Nephron progenitor cell (in vitro differentiated cells): ENCODE data around the gene BOC.

Experiments
- DNase-seq: peaks from one replicate; pipeline ENCODE4 v3.0.0; 2021
- H3K27ac Mint-ChIP-seq: 2 replicates; pipeline ENCODE4 v1.8.0; 2021; ENCODE audit warnings: mild to moderate bottlenecking, moderate library complexity, mixed read lengths
- H3K27me3 Mint-ChIP-seq: 2 replicates; pipeline ENCODE4 v1.8.0; 2021; ENCODE audit warnings: mild to moderate bottlenecking, low read depth, mixed read lengths; ENCODE audit not compliant: poor library complexity
- H3K36me3 Mint-ChIP-seq: 2 replicates; pipeline ENCODE4 v1.8.0; 2021; ENCODE audit warnings: low read depth, mixed read lengths
- H3K4me1 Mint-ChIP-seq: 2 replicates; pipeline ENCODE4 v1.8.0; 2021; ENCODE audit warnings: mixed read lengths
- H3K4me3 Mint-ChIP-seq: 2 replicates; pipeline ENCODE4 v1.8.0; 2021; ENCODE audit warnings: mild to moderate bottlenecking, moderate library complexity, mixed read lengths
- H3K9me3 Mint-ChIP-seq: 2 replicates; pipeline ENCODE4 v1.8.0; 2021; ENCODE audit warnings: mild to moderate bottlenecking, moderate library complexity, mixed read lengths
- TF ChIP-seq, protein P1 (sequence below): fragments of 200-600 bp; sonication (generic); IDR thresholded peaks from 2 replicates; pipeline ENCODE4 v1.5.0; 2021; ENCODE audit warnings: antibody characterized with exemption

Gene BOC

DNA sequence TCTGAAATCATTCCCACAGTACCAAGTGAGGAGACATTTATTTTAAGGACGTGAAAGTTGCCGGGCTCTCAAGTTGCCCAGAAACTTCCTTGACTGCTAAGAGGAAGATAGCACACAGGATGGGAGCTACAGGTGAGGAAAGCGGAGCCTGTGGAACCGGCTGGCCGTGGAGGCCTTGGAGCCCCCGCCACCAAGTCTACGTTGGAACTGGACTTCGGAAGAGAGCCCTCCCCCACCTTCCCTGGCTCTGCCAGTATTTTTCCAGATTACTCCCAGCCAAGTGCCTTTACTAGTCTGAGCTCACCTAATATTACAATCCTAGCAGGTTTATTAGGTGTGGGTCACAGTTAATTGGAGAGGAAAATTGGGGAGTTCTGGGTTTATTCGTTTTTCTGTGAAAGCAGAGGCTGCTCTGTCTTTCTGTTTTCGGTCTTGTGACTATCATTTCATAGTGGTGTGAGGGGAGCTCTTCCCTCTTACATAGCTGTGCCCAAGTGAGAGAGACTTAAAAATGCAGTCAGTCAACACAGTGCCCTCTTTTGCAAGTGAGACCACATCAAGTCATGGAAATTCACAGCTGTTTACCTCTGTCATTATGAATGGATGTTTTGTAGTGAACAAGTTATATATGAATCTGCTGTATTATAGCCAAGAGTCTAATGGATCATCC is 6.8 kb downstream of the BOC start:
- Mint-ChIP-seq H3K27ac (peak overlapping the region; percentile 97), H3K27me3 (no peaks in the 10 kb centered on the region), H3K36me3 (peaks cover 96% of the 10 kb centered on the region), H3K4me3 (peak overlapping the region; percentile 54), H3K9me3 (no peaks in the 10 kb centered on the region), H3K4me1 (peaks cover 100% of the 10 kb centered on the region)
- TF ChIP-seq, protein P1, sequence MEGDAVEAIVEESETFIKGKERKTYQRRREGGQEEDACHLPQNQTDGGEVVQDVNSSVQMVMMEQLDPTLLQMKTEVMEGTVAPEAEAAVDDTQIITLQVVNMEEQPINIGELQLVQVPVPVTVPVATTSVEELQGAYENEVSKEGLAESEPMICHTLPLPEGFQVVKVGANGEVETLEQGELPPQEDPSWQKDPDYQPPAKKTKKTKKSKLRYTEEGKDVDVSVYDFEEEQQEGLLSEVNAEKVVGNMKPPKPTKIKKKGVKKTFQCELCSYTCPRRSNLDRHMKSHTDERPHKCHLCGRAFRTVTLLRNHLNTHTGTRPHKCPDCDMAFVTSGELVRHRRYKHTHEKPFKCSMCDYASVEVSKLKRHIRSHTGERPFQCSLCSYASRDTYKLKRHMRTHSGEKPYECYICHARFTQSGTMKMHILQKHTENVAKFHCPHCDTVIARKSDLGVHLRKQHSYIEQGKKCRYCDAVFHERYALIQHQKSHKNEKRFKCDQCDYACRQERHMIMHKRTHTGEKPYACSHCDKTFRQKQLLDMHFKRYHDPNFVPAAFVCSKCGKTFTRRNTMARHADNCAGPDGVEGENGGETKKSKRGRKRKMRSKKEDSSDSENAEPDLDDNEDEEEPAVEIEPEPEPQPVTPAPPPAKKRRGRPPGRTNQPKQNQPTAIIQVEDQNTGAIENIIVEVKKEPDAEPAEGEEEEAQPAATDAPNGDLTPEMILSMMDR = no peak
- no peak for DNase-seq

GRCh38 chr3:113218681-113219045 is 7.3 kb downstream of the BOC start:
- Mint-ChIP-seq H3K4me1 (peaks cover 100% of the 10 kb centered on the region), H3K27ac (peak overlapping the region; percentile 97), H3K9me3 (no peaks in the 10 kb centered on the region), H3K4me3 (peak overlapping the region; percentile 54), H3K27me3 (no peaks in the 10 kb centered on the region), H3K36me3 (peaks cover 96% of the 10 kb centered on the region)
- TF ChIP-seq, protein P1 = no peak
- DNase-seq = no peak

DNA sequence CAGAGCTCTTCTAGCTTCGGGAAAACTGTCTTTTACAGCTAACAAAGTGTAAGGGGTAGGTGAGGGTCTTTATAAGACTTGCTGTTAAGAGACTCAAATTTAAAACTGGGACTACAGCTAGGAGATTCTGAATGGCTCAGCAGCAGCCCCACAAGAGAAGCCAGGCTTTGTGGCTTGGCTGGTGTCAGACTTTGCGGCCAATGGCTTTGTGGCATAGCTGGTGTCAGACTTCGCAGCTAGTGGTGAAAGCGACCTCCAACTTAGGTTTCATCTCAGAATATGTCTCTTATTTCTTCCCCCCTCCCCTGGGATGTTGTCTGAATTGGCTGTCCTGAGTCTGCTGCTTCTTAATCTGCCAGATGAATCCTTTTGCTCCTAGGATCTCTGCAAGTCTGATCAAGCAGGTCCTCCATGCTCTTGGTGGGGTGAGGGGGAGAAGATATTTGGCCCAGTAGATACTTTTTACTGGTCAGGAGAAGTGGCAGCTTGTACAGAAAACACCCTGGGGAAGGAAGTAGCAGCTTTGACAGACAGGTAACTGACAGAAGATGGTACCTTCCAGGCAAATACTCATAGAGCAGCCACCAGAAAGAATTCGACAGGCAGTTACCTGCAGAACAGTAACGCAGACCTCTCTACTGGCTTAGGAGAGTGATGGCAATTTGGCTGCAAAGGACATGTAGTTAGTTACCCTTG is 8.4 kb downstream of the BOC start:
- H3K9me3 Mint-ChIP-seq = no peaks in the 10 kb centered on the region

DNA sequence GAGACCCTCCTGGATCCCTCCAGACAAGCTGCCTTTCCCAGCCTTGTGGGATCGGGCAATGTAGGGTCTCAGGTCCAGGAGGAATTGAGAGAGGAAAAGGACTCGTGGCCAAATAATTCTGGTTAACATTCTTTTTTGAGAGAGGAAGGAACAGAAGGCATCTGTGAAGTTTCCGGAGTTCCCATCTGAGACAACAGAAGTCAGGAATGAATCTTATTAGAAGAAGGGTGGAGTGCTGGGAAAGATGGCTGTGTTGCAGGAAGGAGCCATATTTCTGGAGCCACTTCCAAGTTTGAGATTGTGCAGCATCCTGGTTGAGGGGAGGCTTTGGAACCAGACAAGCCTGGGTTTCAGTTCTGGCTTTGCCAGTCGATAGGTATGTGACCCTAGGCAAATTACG is 9.4 kb downstream of the BOC start:
- no peak for DNase-seq
- H3K27me3 Mint-ChIP-seq = no peaks in the 10 kb centered on the region
- no peaks in the 10 kb centered on the region for H3K9me3 Mint-ChIP-seq
- peaks cover 93% of the 10 kb centered on the region for H3K4me1 Mint-ChIP-seq
- H3K4me3 Mint-ChIP-seq = peak overlapping the region; percentile 62
- H3K27ac Mint-ChIP-seq = peak overlapping the region; percentile 97
- peaks cover 96% of the 10 kb centered on the region for H3K36me3 Mint-ChIP-seq
- TF ChIP-seq, protein P1 = no peak

More for the DNA sequence above, 8.4 kb downstream of the BOC start:
- Mint-ChIP-seq H3K4me1 (peaks cover 97% of the 10 kb centered on the region), H3K27me3 (no peaks in the 10 kb centered on the region), H3K27ac (peak overlapping the region; percentile 77), H3K4me3 (peak overlapping the region; percentile 62), H3K36me3 (peaks cover 97% of the 10 kb centered on the region)
- TF ChIP-seq, protein P1 = no peak
- DNase-seq = no peak

DNA sequence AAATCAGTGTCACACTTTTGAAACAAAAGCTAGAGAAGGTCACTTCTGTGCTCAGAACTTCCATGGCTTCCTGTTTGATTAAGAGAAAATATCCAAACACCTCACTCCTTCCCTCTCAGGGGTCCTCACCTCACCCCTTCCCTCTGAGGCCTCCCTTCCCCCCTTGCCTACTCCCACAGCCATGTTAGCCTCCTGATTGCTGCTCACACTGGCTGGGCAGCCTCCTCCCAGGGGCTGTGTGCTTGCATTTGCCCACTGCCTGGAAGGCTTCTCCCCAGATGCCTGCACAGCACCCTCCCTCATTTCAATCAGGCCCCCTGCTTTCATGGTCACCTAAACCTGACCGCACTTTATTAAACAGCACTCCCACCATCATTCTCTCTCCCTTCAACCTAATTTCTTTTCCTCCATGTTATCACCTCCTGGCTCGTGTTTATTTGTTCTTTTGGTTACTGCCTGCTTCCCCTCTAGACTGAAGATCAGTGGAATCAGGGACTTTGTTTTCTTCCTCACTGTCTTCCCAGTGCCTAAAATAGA is 10.4 kb downstream of the BOC start:
- Mint-ChIP-seq H3K27me3 (no peaks in the 10 kb centered on the region), H3K36me3 (peaks cover 96% of the 10 kb centered on the region), H3K4me1 (peaks cover 93% of the 10 kb centered on the region), H3K9me3 (no peaks in the 10 kb centered on the region), H3K27ac (peak overlapping the region; percentile 97), H3K4me3 (peak overlapping the region; percentile 68)
- TF ChIP-seq, protein P1 = no peak
- DNase-seq = no peak
